KMS-11 (cell line): ENCODE data around the gene ZSWIM8.

Source experiments
- H2AFZ ChIP-seq: fragments of 200-600 bp; sonication (generic); 2 replicates; pipeline ENCODE4 v1.6.1; 2016; ENCODE audit warnings: antibody characterized with exemption, mixed run types, low read depth
- H3K27ac ChIP-seq: fragments of 200-600 bp; sonication (generic); 2 replicates; pipeline ENCODE4 v1.6.1; 2016; ENCODE audit warnings: mild to moderate bottlenecking, mixed run types
- H3K27me3 ChIP-seq: fragments of 200-600 bp; sonication (generic); 2 replicates; pipeline ENCODE4 v1.6.1; 2017; ENCODE audit warnings: mild to moderate bottlenecking, low read depth, mixed run types, moderate library complexity; ENCODE audit not compliant: insufficient read depth
- H3K36me3 ChIP-seq: fragments of 200-600 bp; sonication (generic); 2 replicates; pipeline ENCODE4 v1.6.1; 2017; ENCODE audit warnings: mild to moderate bottlenecking, mixed run types; ENCODE audit not compliant: insufficient read depth
- H3K4me1 ChIP-seq: fragments of 200-600 bp; sonication (generic); 2 replicates; pipeline ENCODE4 v1.6.1; 2016; ENCODE audit warnings: mild to moderate bottlenecking, low read depth, mixed run types; ENCODE audit not compliant: poor library complexity, severe bottlenecking
- H3K4me2 ChIP-seq: fragments of 200-600 bp; sonication (generic); 2 replicates; pipeline ENCODE4 v1.7.0; 2016; ENCODE audit warnings: mild to moderate bottlenecking, mixed run types
- H3K4me3 ChIP-seq: fragments of 200-600 bp; sonication (generic); IDR thresholded peaks from 2 replicates; pipeline ENCODE4 v1.6.1; 2017; ENCODE audit warnings: low read depth, low read length, mixed read lengths; ENCODE audit not compliant: insufficient read depth
- H3K79me2 ChIP-seq: fragments of 200-600 bp; sonication (generic); 2 replicates; pipeline ENCODE4 v1.6.1; 2016; ENCODE audit warnings: low read depth, mixed run types; ENCODE audit not compliant: insufficient read depth
- H3K9ac ChIP-seq: fragments of 200-600 bp; sonication (generic); 2 replicates; pipeline ENCODE4 v1.6.1; 2016; ENCODE audit warnings: mild to moderate bottlenecking, mixed run types
- H4K20me1 ChIP-seq: fragments of 200-600 bp; sonication (generic); 2 replicates; pipeline ENCODE4 v1.6.1; 2016; ENCODE audit warnings: mild to moderate bottlenecking, mixed run types; ENCODE audit not compliant: insufficient read depth
- TF ChIP-seq, protein P1 (sequence below): fragments of 200-600 bp; sonication (generic); conservative IDR thresholded peaks from 2 replicates; pipeline ENCODE4 v1.6.1; 2017; ENCODE audit warnings: low read depth, mild to moderate bottlenecking, antibody characterized with exemption, low read length, moderate library complexity, mixed read lengths

Gene ZSWIM8

DNA sequence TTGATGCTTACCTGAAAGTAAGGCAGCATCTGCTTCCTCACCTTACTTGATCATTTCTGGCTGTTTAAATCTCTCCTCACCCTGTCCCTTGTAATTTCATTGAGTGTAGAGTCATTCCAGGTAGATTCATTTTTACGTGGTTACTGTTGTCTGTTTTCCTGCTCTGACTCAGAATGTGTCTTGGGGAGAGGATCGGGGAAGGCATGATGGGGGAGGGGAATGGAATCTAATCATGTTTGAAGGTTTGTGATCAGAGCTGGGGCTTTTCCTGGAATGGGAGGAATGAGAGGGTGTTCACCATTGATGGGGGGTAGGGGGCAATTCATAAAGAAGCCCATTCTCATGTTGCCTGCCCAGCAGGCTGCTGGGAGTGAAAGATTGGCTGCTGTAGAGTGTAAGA lies 22.5 kb upstream of the ZSWIM8 start:
- no peak overlapping the region for H3K27ac ChIP-seq
- H3K4me1 ChIP-seq, result peaks cover 24% of the 10 kb centered on the region
- no peak overlapping the region for H3K4me3 ChIP-seq
- TF ChIP-seq, protein P1, sequence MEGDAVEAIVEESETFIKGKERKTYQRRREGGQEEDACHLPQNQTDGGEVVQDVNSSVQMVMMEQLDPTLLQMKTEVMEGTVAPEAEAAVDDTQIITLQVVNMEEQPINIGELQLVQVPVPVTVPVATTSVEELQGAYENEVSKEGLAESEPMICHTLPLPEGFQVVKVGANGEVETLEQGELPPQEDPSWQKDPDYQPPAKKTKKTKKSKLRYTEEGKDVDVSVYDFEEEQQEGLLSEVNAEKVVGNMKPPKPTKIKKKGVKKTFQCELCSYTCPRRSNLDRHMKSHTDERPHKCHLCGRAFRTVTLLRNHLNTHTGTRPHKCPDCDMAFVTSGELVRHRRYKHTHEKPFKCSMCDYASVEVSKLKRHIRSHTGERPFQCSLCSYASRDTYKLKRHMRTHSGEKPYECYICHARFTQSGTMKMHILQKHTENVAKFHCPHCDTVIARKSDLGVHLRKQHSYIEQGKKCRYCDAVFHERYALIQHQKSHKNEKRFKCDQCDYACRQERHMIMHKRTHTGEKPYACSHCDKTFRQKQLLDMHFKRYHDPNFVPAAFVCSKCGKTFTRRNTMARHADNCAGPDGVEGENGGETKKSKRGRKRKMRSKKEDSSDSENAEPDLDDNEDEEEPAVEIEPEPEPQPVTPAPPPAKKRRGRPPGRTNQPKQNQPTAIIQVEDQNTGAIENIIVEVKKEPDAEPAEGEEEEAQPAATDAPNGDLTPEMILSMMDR, result no peak
- no peak overlapping the region for H3K4me2 ChIP-seq
- H4K20me1 ChIP-seq, result no peaks in the 10 kb centered on the region
- H3K27me3 ChIP-seq, result no peaks in the 10 kb centered on the region
- peaks cover 9% of the 10 kb centered on the region; the same call in 1 of the 2 replicates for H3K79me2 ChIP-seq
- no peak overlapping the region for H3K9ac ChIP-seq
- peaks cover 6% of the 10 kb centered on the region; the same call in 1 of the 2 replicates for H3K36me3 ChIP-seq
- no peak overlapping the region for H2AFZ ChIP-seq

DNA sequence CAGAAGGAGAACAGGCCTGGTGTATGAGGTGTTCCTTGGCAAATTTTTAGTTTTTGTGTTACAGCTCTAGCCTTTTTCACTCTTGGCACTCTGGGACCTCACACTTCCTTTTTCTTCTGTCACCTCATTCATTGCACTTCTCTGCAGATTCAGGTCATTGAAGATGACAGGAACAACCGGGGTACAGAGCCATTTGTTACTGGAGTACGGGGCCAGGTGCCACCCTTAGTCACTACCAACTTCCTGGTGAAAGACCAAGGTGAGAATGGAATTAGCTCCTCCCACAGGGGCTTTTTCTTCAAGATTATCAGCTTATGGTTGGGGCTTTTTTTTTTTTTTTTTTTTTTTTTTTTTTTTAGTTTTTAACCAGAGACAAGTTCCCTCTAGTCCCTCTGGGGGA lies 22.1 kb upstream of the ZSWIM8 start:
- H4K20me1 ChIP-seq, result no peaks in the 10 kb centered on the region
- TF ChIP-seq, protein P1, result no peak
- H3K4me2 ChIP-seq, result no peak overlapping the region
- H3K4me1 ChIP-seq, result peaks cover 20% of the 10 kb centered on the region
- H3K79me2 ChIP-seq, result peaks cover 5% of the 10 kb centered on the region; the same call in 1 of the 2 replicates
- H3K4me3 ChIP-seq, result no peak overlapping the region
- no peak overlapping the region for H3K27ac ChIP-seq
- no peak overlapping the region for H3K9ac ChIP-seq
- H3K36me3 ChIP-seq, result peaks cover 6% of the 10 kb centered on the region; the same call in 1 of the 2 replicates
- no peaks in the 10 kb centered on the region for H3K27me3 ChIP-seq
- H2AFZ ChIP-seq, result no peak overlapping the region

DNA sequence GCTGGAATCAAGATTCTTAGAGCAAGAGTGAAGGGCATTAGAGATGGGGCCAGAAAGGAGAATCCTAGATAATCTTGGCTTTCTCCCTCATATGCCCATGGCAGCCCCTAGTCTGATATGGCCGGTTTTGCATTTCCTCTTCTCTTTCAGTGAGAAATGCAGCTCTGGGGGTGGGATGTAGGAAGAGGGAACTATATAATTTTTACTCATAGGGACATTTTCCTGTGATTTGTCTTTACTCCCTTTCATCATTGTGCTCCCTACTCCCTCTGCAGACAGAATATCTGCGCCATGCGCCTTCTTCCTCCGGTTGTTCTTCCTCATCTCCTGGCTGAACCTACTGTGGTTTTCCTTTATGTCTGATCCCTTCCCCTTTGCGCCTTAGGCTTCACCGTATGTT lies 20.3 kb upstream of the ZSWIM8 start:
- TF ChIP-seq, protein P1, result no peak
- no peaks in the 10 kb centered on the region for H3K79me2 ChIP-seq
- H4K20me1 ChIP-seq, result no peaks in the 10 kb centered on the region
- peaks cover 6% of the 10 kb centered on the region; the same call in 1 of the 2 replicates for H3K36me3 ChIP-seq
- no peak overlapping the region for H3K4me2 ChIP-seq
- H3K4me1 ChIP-seq, result peaks cover 3% of the 10 kb centered on the region
- no peaks in the 10 kb centered on the region for H3K27me3 ChIP-seq
- no peak overlapping the region for H3K9ac ChIP-seq
- H2AFZ ChIP-seq, result no peak overlapping the region
- H3K27ac ChIP-seq, result no peak overlapping the region
- H3K4me3 ChIP-seq, result no peak overlapping the region

DNA sequence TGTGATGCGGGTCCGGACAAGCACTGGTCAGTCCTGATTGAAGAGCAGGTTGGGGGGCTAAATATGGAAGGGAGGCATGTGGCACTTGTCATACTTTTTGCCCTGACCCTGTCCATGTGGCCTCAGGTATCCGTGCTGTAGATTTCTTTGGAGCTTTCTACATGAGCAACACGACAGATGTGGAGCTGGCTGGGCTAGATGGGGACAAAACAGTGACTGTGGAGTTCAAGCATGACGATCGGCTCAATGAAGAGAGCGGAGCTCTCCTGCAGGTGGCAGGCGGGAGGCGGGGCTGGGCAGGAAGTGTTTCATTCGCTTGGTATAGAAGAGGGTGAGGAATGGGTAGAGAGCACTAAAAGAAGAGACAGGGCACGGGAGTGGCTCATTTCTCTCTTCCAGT lies 16.5 kb upstream of the ZSWIM8 start:
- H3K4me3 ChIP-seq, result no peak overlapping the region
- H3K4me1 ChIP-seq, result peaks cover 13% of the 10 kb centered on the region
- no peak overlapping the region for H3K27ac ChIP-seq
- TF ChIP-seq, protein P1, result no peak
- no peak overlapping the region for H3K4me2 ChIP-seq
- H3K79me2 ChIP-seq, result no peaks in the 10 kb centered on the region
- H3K9ac ChIP-seq, result no peak overlapping the region
- H4K20me1 ChIP-seq, result no peaks in the 10 kb centered on the region
- H3K36me3 ChIP-seq, result no peaks in the 10 kb centered on the region
- no peak overlapping the region for H2AFZ ChIP-seq
- no peaks in the 10 kb centered on the region for H3K27me3 ChIP-seq
